ENCODE results near the gene ARHGAP30. TPM values are rescaled to one million over a fixed set of nuclear protein-coding genes. Genes with fewer than 3 reads are reported as not detected.

The ARHGAP30 gene
- total and polyA plus RNA-seq, 12 donors, result 1.2 to 16.4 (median 1.9) TPM

- Histone ChIP-seq H3K27me3 (no peaks in the 10 kb centered on the region), H3K9me3 (no peaks in the 10 kb centered on the region), H3K4me3 (no peak overlapping the region), H3K4me1 (peaks cover 0 to 18% (median 0%) of the 10 kb centered on the region in 9 donors), H3K27ac (no peak overlapping the region), H3K36me3 (no peaks in the 10 kb centered on the region)
- no peak for DNase-seq
- no peak for TF ChIP-seq CTCF (IDR thresholded peaks at IDR 0.05)
- intact Hi-C loops (cut with DNase I), result no loop called here
- ATAC-seq, result no peak
- WGBS, 2 donors, result 94 to 97% methylated on average over 19 of the region's 19 CpGs
These were observed 3.2 kb upstream of the ARHGAP30 start for GRCh38 chr1:161072751-161073449.

- Histone ChIP-seq H3K36me3 (no peaks in the 10 kb centered on the region), H3K27ac (no peak overlapping the region), H3K27me3 (no peaks in the 10 kb centered on the region), H3K9me3 (no peaks in the 10 kb centered on the region), H3K4me3 (no peak overlapping the region), H3K4me1 (peaks cover 0 to 26% (median 0%) of the 10 kb centered on the region in 9 donors)
- intact Hi-C loops (cut with DNase I), result no loop called here
- TF ChIP-seq CTCF (IDR thresholded peaks at IDR 0.05), result peak; percentile 13 to 67 (median 53)
- 68% methylated on average over 9 of the region's 9 CpGs for WGBS, 2 donors
- ATAC-seq (peak in 3 of 8 donors; percentile 45 to 49 (median 46)), DNase-seq (peak; percentile 38 to 54)
These were observed 2.2 kb upstream of the ARHGAP30 start for GRCh38 chr1:161071886-161072371.

GRCh38 chr1:161070761-161071160 is 1.1 kb upstream of the ARHGAP30 start:
- DNase-seq, result no peak
- Histone ChIP-seq H3K4me3 (no peak overlapping the region), H3K27me3 (peaks cover 0 to 5% (median 3%) of the 10 kb centered on the region in 7 donors), H3K4me1 (peaks cover 0 to 38% (median 0%) of the 10 kb centered on the region in 9 donors), H3K9me3 (no peaks in the 10 kb centered on the region), H3K36me3 (peaks cover 0 to 5% (median 0%) of the 10 kb centered on the region in 9 donors), H3K27ac (peak overlapping the region in 2 of 10 donors; percentile 34 to 97)
- ATAC-seq, result no peak
- TF ChIP-seq CTCF (IDR thresholded peaks at IDR 0.05), result no peak
- WGBS, 2 donors, result 96 to 98% methylated on average over 4 of the region's 4 CpGs
- intact Hi-C loops (cut with DNase I), result no loop called here

- 79 to 88% methylated on average over 9 of the region's 9 CpGs for WGBS, 2 donors
These were observed 450 bp downstream of the ARHGAP30 start for GRCh38 chr1:161069241-161069640.

More at GRCh38 chr1:161069241-161069640, 450 bp downstream of the ARHGAP30 start:
- Histone ChIP-seq H3K27ac (peak overlapping the region in 8 of 10 donors; percentile 29 to 97 (median 60)), H3K27me3 (peaks cover 0 to 15% (median 9%) of the 10 kb centered on the region in 7 donors), H3K36me3 (peaks cover 0 to 11% (median 0%) of the 10 kb centered on the region in 9 donors), H3K4me3 (peak overlapping the region in 8 of 10 donors; percentile 5 to 82 (median 36)), H3K4me1 (peaks cover 0 to 51% (median 0%) of the 10 kb centered on the region in 9 donors), H3K9me3 (no peaks in the 10 kb centered on the region)
- no peak for DNase-seq
- TF ChIP-seq CTCF (IDR thresholded peaks at IDR 0.05), result no peak
- ATAC-seq, result peak in 3 of 8 donors; percentile 2 to 11 (median 9)
- intact Hi-C loops (cut with DNase I), result no loop called here
